ENCODE data around the gene TULP4. TPM values are rescaled to one million over a fixed set of nuclear protein-coding genes. Genes with fewer than 3 reads are reported as not detected.
"Not testable (repeated sequence)": the region's sequence is repeated elsewhere in the genome, so short reads cannot be mapped to it uniquely, and the experiment has no call there.

The TULP4 gene
- total RNA-seq, 2 donors from 2014 or later = 111 to 119 TPM

GRCh38 chr6:158518191-158519127 is 206.2 kb downstream of the TULP4 start:
- peak; percentile 55 for DNase-seq (ENCODE audit: low spot score)
- intact Hi-C loops (cut with DNase I) = loop anchor here (2.0 to 10.0 kb wide), 2 partner anchors 86 to 298 kb away; no protein-coding TSS in a partner anchor
- no peak overlapping the region for H3K27ac ChIP-seq
- no peaks in the 10 kb centered on the region for H3K27me3 ChIP-seq (replicated peaks; ENCODE audit: insufficient read depth)
- no peaks in the 10 kb centered on the region for H3K9me3 ChIP-seq
- TF ChIP-seq POLR2A (IDR thresholded peaks at IDR 0.05) (no peak), POLR2AphosphoS5 (IDR thresholded peaks at IDR 0.05) (peak; percentile 52)
- TF ChIP-seq, protein P1, sequence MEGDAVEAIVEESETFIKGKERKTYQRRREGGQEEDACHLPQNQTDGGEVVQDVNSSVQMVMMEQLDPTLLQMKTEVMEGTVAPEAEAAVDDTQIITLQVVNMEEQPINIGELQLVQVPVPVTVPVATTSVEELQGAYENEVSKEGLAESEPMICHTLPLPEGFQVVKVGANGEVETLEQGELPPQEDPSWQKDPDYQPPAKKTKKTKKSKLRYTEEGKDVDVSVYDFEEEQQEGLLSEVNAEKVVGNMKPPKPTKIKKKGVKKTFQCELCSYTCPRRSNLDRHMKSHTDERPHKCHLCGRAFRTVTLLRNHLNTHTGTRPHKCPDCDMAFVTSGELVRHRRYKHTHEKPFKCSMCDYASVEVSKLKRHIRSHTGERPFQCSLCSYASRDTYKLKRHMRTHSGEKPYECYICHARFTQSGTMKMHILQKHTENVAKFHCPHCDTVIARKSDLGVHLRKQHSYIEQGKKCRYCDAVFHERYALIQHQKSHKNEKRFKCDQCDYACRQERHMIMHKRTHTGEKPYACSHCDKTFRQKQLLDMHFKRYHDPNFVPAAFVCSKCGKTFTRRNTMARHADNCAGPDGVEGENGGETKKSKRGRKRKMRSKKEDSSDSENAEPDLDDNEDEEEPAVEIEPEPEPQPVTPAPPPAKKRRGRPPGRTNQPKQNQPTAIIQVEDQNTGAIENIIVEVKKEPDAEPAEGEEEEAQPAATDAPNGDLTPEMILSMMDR (IDR thresholded peaks at IDR 0.05) = peak; percentile 9 to 65 (median 52)
- H3K36me3 ChIP-seq = no peaks in the 10 kb centered on the region
- H3K4me1 ChIP-seq (replicated peaks) = no peaks in the 10 kb centered on the region
- 9% methylated on average over 18 of the region's 18 CpGs for WGBS
- no peak overlapping the region for H3K4me3 ChIP-seq

DNA sequence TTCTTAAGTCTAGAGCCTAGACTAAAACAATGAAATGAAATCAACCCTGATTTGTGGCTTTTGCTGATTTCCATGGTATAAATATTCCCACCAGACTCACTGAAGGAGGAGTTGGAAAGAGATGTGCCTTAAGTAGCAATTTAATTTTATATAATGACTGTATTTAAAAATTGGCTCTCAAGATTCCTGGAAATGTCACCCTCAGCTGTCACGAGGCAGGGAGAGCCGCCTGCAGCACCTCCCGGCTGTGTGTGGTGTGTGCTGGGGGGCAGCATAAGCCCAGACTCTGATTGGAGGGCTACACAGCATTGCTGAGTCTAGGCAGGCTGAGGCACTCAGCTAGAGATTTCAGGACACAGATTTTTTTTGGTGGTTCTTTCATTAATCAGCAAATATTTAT is 207.0 kb downstream of the TULP4 start:
- H3K4me1 ChIP-seq (replicated peaks) = no peaks in the 10 kb centered on the region
- H3K4me3 ChIP-seq = no peak overlapping the region
- no peaks in the 10 kb centered on the region for H3K27me3 ChIP-seq (replicated peaks; ENCODE audit: insufficient read depth)
- no peaks in the 10 kb centered on the region for H3K9me3 ChIP-seq
- H3K36me3 ChIP-seq = no peaks in the 10 kb centered on the region
- intact Hi-C loops (cut with DNase I) = loop anchor here (2.0 to 10.0 kb wide), 2 partner anchors 86 to 298 kb away; no protein-coding TSS in a partner anchor
- WGBS = 66% methylated on average over 3 of the region's 3 CpGs
- no peak for DNase-seq (ENCODE audit: low spot score)
- TF ChIP-seq POLR2AphosphoS5 (IDR thresholded peaks at IDR 0.05) (no peak), POLR2A (IDR thresholded peaks at IDR 0.05) (no peak)
- TF ChIP-seq, protein P1 (IDR thresholded peaks at IDR 0.05) = no peak
- no peak overlapping the region for H3K27ac ChIP-seq

GRCh38 chr6:158519761-158520160 is 207.5 kb downstream of the TULP4 start:
- H3K4me1 ChIP-seq (replicated peaks) = no peaks in the 10 kb centered on the region
- no peaks in the 10 kb centered on the region for H3K9me3 ChIP-seq
- H3K27ac ChIP-seq = no peak overlapping the region
- H3K4me3 ChIP-seq = no peak overlapping the region
- H3K36me3 ChIP-seq = no peaks in the 10 kb centered on the region
- no peak for TF ChIP-seq POLR2A (IDR thresholded peaks at IDR 0.05)
- TF ChIP-seq POLR2AphosphoS5 (IDR thresholded peaks at IDR 0.05) = no peak
- TF ChIP-seq, protein P1 (IDR thresholded peaks at IDR 0.05) = no peak
- WGBS = 66% methylated on average over 4 of the region's 4 CpGs
- no peak for DNase-seq (ENCODE audit: low spot score)
- no peaks in the 10 kb centered on the region for H3K27me3 ChIP-seq (replicated peaks; ENCODE audit: insufficient read depth)
- intact Hi-C loops (cut with DNase I) = loop anchor here (2.0 to 10.0 kb wide), 2 partner anchors 85 to 299 kb away; no protein-coding TSS in a partner anchor

DNA sequence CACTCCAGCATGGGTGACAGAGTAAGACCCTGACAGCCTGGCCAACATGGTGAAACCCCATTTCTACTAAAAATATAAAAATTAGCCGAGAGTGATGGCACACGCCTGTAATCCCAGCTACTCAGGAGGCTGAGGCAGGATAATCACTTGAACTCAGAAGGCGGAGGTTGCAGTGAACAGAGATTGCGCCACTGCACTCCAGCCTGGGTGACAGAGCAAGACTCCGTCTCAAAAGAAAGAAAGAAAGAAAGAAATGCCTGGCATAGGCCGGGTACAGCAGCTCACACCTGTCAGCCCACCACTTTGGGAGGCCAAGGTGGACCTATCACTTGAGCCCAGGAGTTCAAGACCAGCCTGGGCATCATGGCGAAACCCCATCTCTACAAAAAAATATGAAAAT is 208.7 kb downstream of the TULP4 start:
- H3K9me3 ChIP-seq; DNase-seq (ENCODE audit: low spot score); intact Hi-C loops (cut with DNase I); H3K27me3 ChIP-seq (replicated peaks; ENCODE audit: insufficient read depth); H3K27ac ChIP-seq; H3K36me3 ChIP-seq; H3K4me1 ChIP-seq (replicated peaks); H3K4me3 ChIP-seq: not testable (repeated sequence)
- 94% methylated on average over 7 of the region's 7 CpGs for WGBS

DNA sequence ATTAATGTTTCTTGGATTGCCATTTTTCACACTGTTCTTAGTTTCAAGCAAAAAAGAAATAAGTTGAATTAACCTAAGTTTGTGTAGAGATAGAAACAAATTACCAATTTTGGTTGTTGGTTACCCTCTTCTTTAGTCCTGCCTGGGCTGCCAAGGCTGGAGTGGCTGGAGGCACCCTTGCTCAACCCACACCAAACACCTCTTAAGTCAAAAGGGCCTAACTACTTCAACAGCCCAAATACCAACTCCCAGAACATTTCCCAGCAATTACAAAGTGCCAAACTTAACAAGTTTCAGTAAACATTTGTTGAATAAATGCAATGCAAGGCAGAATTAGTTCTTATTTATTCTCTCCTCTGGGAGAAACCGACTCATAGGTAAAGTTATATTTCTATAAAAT is 209.5 kb downstream of the TULP4 start:
- H3K36me3 ChIP-seq = no peaks in the 10 kb centered on the region
- no peaks in the 10 kb centered on the region for H3K27me3 ChIP-seq (replicated peaks; ENCODE audit: insufficient read depth)
- intact Hi-C loops (cut with DNase I) = no loop called here

More for the DNA sequence above, 209.5 kb downstream of the TULP4 start:
- DNase-seq (ENCODE audit: low spot score) = no peak
- Histone ChIP-seq H3K4me1 (replicated peaks) (no peaks in the 10 kb centered on the region), H3K4me3 (no peak overlapping the region), H3K27ac (no peak overlapping the region), H3K9me3 (no peaks in the 10 kb centered on the region)
- WGBS = 84% methylated on average over 1 of the region's 1 CpG
- TF ChIP-seq, protein P1 (IDR thresholded peaks at IDR 0.05) = no peak
- no peak for TF ChIP-seq POLR2AphosphoS5 (IDR thresholded peaks at IDR 0.05)
- no peak for TF ChIP-seq POLR2A (IDR thresholded peaks at IDR 0.05)

Data from prostate gland (tissue), 2 donors.